Sigmoid colon (tissue), 4 donors: Measurements from ENCODE around the gene RNU1-4.
"Not testable (repeated sequence)": the region's sequence is repeated elsewhere in the genome, so short reads cannot be mapped to it uniquely, and the experiment has no call there.

Source experiments
- CTCF ChIP-seq, 4 experiments: fragments of 450-650 bp in 3 of 4; fragments of 200-600 bp in 1 of 4; IDR thresholded peaks; one replicate each; pipeline ENCODE4 v1.5.1; 2016 to 2019; ENCODE audit warnings: antibody characterized with exemption in 4 of 4, mild to moderate bottlenecking in 3 of 4, moderate library complexity in 2 of 4
- EP300 ChIP-seq, 4 donors: sonication (generic); formaldehyde crosslinking; IDR thresholded peaks; one replicate each; pipeline ENCODE4 v1.6.1; 2017; ENCODE audit warnings: antibody characterized with exemption in 4 of 4
- POLR2A ChIP-seq, 2 donors: fragments of 450-650 bp; IDR thresholded peaks; one replicate each; pipeline ENCODE4 v1.6.1; 2016; ENCODE audit warnings: antibody characterized with exemption in 2 of 2, mild to moderate bottlenecking in 2 of 2, moderate library complexity in 2 of 2
- POLR2AphosphoS5 ChIP-seq, 4 donors: sonication (generic); formaldehyde crosslinking; IDR thresholded peaks; one replicate each; pipeline ENCODE4 v1.6.1; 2017; ENCODE audit warnings: antibody characterized with exemption in 4 of 4

GRCh38 chr1:16699440-16699839, 40.9 kb upstream of the RNU1-4 start:
- TF ChIP-seq EP300, CTCF, POLR2AphosphoS5, POLR2A (IDR thresholded peaks at IDR 0.05): not testable (repeated sequence)
